ENCODE measurements around the gene IGSF8.

DNA sequence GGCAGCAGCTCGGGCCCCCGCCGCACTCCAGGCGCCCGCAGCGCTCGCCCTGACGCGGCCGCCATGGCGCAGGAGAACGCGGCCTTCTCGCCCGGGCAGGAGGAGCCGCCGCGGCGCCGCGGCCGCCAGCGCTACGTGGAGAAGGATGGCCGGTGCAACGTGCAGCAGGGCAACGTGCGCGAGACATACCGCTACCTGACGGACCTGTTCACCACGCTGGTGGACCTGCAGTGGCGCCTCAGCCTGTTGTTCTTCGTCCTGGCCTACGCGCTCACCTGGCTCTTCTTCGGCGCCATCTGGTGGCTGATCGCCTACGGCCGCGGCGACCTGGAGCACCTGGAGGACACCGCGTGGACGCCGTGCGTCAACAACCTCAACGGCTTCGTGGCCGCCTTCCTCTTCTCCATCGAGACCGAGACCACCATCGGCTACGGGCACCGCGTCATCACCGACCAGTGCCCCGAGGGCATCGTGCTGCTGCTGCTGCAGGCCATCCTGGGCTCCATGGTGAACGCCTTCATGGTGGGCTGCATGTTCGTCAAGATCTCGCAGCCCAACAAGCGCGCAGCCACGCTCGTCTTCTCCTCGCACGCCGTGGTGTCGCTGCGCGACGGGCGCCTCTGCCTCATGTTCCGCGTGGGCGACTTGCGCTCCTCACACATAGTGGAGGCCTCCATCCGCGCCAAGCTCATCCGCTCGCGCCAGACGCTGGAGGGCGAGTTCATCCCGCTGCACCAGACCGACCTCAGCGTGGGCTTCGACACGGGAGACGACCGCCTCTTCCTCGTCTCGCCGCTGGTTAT lies 14.2 kb downstream of the IGSF8 start:
- TF ChIP-seq, protein P1, sequence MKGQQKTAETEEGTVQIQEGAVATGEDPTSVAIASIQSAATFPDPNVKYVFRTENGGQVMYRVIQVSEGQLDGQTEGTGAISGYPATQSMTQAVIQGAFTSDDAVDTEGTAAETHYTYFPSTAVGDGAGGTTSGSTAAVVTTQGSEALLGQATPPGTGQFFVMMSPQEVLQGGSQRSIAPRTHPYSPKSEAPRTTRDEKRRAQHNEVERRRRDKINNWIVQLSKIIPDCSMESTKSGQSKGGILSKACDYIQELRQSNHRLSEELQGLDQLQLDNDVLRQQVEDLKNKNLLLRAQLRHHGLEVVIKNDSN (IDR thresholded peaks at IDR 0.05; ENCODE audit: borderline replicate concordance, low read depth), result no peak
- TF ChIP-seq CTCF (IDR thresholded peaks at IDR 0.05) (peak; percentile 62), EP300 (IDR thresholded peaks at IDR 0.05; ENCODE audit: borderline replicate concordance in 1 of 2, low read depth in 1 of 2, low read length in 1 of 2) (no peak), SIN3A (IDR thresholded peaks at IDR 0.05; ENCODE audit: borderline replicate concordance, low read depth, low read length) (no peak), YY1 (IDR thresholded peaks at IDR 0.05; ENCODE audit: low read depth) (no peak), MXI1 (IDR thresholded peaks at IDR 0.05; ENCODE audit: low read depth, low read length) (no peak), TAF1 (IDR thresholded peaks at IDR 0.05; ENCODE audit: borderline replicate concordance, low read depth, low read length) (no peak), REST (IDR thresholded peaks at IDR 0.05; ENCODE audit: low read depth, low read length) (no peak), JUND (IDR thresholded peaks at IDR 0.05) (no peak), GABPA (IDR thresholded peaks at IDR 0.05; ENCODE audit: low read depth) (no peak), POLR2AphosphoS5 (IDR thresholded peaks at IDR 0.05; ENCODE audit: low read depth, low read length) (no peak), RFX5 (IDR thresholded peaks at IDR 0.05; ENCODE audit: low read length) (no peak)
- TF ChIP-seq, protein P2, sequence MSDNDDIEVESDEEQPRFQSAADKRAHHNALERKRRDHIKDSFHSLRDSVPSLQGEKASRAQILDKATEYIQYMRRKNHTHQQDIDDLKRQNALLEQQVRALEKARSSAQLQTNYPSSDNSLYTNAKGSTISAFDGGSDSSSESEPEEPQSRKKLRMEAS (IDR thresholded peaks at IDR 0.05; ENCODE audit: low read depth), result no peak
- TF ChIP-seq, protein P3, sequence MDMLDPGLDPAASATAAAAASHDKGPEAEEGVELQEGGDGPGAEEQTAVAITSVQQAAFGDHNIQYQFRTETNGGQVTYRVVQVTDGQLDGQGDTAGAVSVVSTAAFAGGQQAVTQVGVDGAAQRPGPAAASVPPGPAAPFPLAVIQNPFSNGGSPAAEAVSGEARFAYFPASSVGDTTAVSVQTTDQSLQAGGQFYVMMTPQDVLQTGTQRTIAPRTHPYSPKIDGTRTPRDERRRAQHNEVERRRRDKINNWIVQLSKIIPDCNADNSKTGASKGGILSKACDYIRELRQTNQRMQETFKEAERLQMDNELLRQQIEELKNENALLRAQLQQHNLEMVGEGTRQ (IDR thresholded peaks at IDR 0.05; ENCODE audit: borderline replicate concordance, low read depth, low read length), result no peak

Measured in SK-N-SH (cell line).